ENCODE measurements around the gene ASTL. TPM values are rescaled to one million over a fixed set of nuclear protein-coding genes. Genes with fewer than 3 reads are reported as not detected.

Gene ASTL
- total and polyA plus RNA-seq, 2 experiments from 2014 or later: not detected

DNA sequence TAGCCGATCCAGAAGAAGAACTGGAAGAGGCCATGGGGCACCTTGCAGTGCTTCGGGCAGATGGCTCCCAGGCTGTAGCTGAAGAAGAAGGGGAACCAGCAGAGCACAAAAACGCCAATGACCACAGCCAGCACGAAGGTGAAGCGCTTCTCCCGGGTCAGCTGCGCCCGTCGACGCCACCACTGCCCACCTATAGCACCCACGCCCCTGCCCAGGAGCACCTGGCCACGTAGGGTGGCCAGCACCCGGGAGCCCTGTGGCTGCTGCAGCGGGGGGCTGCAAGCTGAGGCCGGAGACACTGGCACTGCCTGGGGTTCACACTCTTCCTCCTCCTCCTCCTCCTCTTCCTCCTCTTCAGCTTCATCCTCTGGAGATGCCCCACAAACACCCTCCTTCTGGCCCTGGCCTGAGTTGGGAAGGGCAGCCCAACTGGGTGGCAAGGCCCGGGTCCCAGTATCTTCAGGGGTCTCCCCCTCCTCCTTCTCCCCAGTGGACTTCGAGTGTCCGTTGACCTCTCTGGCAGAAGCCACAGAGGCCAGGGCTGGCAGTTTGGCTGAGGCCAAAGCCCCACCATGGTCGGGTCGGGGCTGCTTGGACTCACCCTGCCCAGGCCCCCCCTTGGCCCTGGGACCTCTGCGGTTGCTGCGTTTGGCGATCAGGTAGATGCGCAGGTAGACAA is 23.3 kb downstream of the ASTL start:
- TF ChIP-seq, protein P1, sequence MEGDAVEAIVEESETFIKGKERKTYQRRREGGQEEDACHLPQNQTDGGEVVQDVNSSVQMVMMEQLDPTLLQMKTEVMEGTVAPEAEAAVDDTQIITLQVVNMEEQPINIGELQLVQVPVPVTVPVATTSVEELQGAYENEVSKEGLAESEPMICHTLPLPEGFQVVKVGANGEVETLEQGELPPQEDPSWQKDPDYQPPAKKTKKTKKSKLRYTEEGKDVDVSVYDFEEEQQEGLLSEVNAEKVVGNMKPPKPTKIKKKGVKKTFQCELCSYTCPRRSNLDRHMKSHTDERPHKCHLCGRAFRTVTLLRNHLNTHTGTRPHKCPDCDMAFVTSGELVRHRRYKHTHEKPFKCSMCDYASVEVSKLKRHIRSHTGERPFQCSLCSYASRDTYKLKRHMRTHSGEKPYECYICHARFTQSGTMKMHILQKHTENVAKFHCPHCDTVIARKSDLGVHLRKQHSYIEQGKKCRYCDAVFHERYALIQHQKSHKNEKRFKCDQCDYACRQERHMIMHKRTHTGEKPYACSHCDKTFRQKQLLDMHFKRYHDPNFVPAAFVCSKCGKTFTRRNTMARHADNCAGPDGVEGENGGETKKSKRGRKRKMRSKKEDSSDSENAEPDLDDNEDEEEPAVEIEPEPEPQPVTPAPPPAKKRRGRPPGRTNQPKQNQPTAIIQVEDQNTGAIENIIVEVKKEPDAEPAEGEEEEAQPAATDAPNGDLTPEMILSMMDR (IDR thresholded peaks at IDR 0.05; ENCODE audit: low read depth, low read length): no peak
- Histone ChIP-seq H3K4me3 (peak overlapping the region; percentile 92), H3K4me1 (ENCODE audit: low read depth) (peaks cover 27% of the 10 kb centered on the region), H3K9me3 (ENCODE audit: low read depth) (no peaks in the 10 kb centered on the region), H3K27ac (no peak overlapping the region), H3K36me3 (no peaks in the 10 kb centered on the region), H3K27me3 (peaks cover 21% of the 10 kb centered on the region)
- DNase-seq (ENCODE audit: low read depth in 1 of 2, low spot score in 1 of 2): no peak

DNA sequence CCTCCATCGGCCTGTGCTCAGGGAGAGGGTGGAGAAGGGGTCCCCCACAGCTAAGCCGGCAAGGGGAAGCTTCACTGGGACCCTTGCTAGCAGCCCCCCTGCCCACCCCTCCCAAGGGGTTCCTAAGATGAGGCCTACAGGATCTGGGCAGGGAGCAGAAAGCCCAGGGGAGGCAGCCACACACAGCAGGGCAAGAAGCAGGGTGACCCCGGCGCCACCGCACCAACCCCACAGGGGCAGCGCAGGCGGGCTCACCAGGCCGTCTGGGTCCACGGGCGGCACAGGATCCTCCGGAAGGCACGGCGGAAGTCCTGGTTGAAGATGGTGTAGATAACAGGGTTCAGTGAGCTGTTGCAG is 23.8 kb downstream of the ASTL start:
- H3K36me3 ChIP-seq: no peaks in the 10 kb centered on the region
- TF ChIP-seq, protein P1 (IDR thresholded peaks at IDR 0.05; ENCODE audit: low read depth, low read length): no peak
- H3K27ac ChIP-seq: no peak overlapping the region
- H3K4me3 ChIP-seq: peak overlapping the region; percentile 92
- H3K4me1 ChIP-seq (ENCODE audit: low read depth): peaks cover 32% of the 10 kb centered on the region
- H3K27me3 ChIP-seq: peaks cover 16% of the 10 kb centered on the region
- H3K9me3 ChIP-seq (ENCODE audit: low read depth): no peaks in the 10 kb centered on the region
- no peak for DNase-seq (ENCODE audit: low read depth in 1 of 2, low spot score in 1 of 2)

DNA sequence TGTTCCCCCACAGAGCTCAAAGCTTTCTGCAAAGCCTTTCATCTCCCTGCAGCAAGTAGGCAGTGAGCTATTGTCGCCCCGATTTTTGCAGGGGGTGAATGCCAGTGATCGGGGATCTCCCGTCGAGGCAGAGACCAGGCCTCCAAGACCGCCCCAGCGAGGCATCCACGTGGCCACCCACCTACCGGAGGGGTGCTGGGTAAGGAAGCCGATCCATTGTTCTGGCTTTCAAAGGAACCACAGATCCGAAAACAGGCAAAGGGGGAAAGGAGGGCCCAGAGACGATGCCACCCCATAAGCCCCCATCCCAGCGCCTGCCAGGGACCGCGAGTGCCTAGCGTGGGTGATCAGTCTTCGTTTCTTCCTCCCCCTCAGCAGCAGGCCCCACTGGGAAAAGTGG is 24.4 kb downstream of the ASTL start:
- H3K27me3 ChIP-seq: peaks cover 10% of the 10 kb centered on the region
- TF ChIP-seq, protein P1 (IDR thresholded peaks at IDR 0.05; ENCODE audit: low read depth, low read length): no peak
- no peaks in the 10 kb centered on the region for H3K9me3 ChIP-seq (ENCODE audit: low read depth)
- H3K4me3 ChIP-seq: peak overlapping the region; percentile 92
- DNase-seq (ENCODE audit: low read depth in 1 of 2, low spot score in 1 of 2): no peak
- no peak overlapping the region for H3K27ac ChIP-seq
- peaks cover 36% of the 10 kb centered on the region for H3K4me1 ChIP-seq (ENCODE audit: low read depth)
- H3K36me3 ChIP-seq: no peaks in the 10 kb centered on the region

GRCh38 chr2:96113367-96113677 is 25.0 kb downstream of the ASTL start:
- TF ChIP-seq, protein P1 (IDR thresholded peaks at IDR 0.05; ENCODE audit: low read depth, low read length): no peak
- Histone ChIP-seq H3K27me3 (peaks cover 9% of the 10 kb centered on the region), H3K4me1 (ENCODE audit: low read depth) (peaks cover 42% of the 10 kb centered on the region), H3K9me3 (ENCODE audit: low read depth) (no peaks in the 10 kb centered on the region), H3K27ac (peak overlapping the region; percentile 11), H3K36me3 (no peaks in the 10 kb centered on the region), H3K4me3 (no peak overlapping the region)
- no peak for DNase-seq (ENCODE audit: low read depth in 1 of 2, low spot score in 1 of 2)

DNA sequence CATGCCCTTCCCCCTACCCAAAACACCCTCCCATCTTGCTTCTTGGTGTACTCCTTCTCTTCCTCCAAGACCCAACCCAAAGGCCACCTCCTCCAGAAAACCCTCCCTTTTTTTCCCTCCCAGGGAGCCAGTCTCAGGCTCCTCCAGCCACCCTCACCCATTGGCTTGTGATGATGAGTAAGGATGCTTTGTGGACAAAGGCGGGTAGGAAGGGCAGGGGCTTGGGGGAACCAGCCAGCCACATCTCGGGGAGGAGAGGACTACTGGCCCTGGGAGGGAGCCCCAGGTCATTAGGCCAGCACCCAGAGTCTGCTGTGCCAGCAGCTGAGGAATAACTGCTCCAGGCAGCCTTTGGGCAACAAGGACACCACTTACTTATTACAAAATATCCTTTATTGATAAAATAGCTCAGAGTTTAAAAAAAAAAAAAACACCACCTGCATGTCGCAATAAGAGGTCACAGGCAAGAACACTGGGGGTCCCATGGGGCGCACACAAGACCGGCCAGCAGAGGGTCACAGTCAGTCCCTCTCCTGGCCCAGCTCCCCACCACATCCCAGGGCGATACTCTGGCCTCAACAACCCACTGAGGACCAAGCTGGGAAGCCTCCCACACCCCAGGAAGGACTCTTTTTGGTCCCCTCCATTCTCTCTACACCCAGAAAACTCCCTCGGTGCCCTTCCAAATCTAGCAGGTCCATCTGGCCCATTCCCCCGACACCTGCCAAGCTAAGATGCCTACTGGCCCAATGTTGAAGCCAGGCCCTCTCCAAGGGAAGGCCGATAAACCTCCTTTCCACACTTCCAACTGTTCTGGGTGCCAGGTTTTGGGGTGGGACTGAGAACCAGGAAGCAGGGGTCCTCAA is 25.6 kb downstream of the ASTL start:
- DNase-seq (ENCODE audit: low read depth in 1 of 2, low spot score in 1 of 2): no peak
- H3K27me3 ChIP-seq: peaks cover 4% of the 10 kb centered on the region
- H3K9me3 ChIP-seq (ENCODE audit: low read depth): no peaks in the 10 kb centered on the region
- H3K27ac ChIP-seq: peak overlapping the region; percentile 97
- H3K4me1 ChIP-seq (ENCODE audit: low read depth): peaks cover 48% of the 10 kb centered on the region
- TF ChIP-seq, protein P1 (IDR thresholded peaks at IDR 0.05; ENCODE audit: low read depth, low read length): no peak
- no peak overlapping the region for H3K4me3 ChIP-seq
- H3K36me3 ChIP-seq: no peaks in the 10 kb centered on the region
